Body of pancreas (tissue), 4 donors: ENCODE data around the gene DACH1. TPM values are rescaled to one million over a fixed set of nuclear protein-coding genes. Genes with fewer than 3 reads are reported as not detected.

Experiments used
- ATAC-seq: fragments of 150-250 bp; one replicate; pipeline ENCODE4 v1.9.1; 2016
- DNase-seq, 4 donors: peaks; one replicate each; pipeline ENCODE4 v3.0.0-alpha.2; 2019
- H3K27ac ChIP-seq, 4 donors: fragments of 200-600 bp; sonication (generic); 1 replicate in 3 of 4; 2 replicates in 1 of 4; pipeline versions ENCODE4 v1.5.1 to v1.6.1; 2016 to 2019; ENCODE audit warnings: mild to moderate bottlenecking in 1 of 4, mixed read lengths in 1 of 4, moderate library complexity in 1 of 4
- H3K27me3 ChIP-seq, 2 donors: fragments of 200-600 bp; sonication (generic); one replicate each; pipeline ENCODE4 v1.6.0; 2016; ENCODE audit warnings: mild to moderate bottlenecking in 1 of 2
- H3K36me3 ChIP-seq, 2 donors: fragments of 200-600 bp; sonication (generic); replicated peaks in 1 of 2; 2 replicates each; pipeline ENCODE4 v1.5.1; 2016; ENCODE audit warnings: low read depth in 2 of 2; ENCODE audit not compliant: insufficient read depth in 1 of 2
- H3K4me1 ChIP-seq: fragments of 200-600 bp; sonication (generic); one replicate; pipeline ENCODE4 v1.6.0; 2016
- H3K4me3 ChIP-seq, 2 donors: fragments of 200-600 bp; sonication (generic); 1 replicate in 1 of 2; 2 replicates in 1 of 2; pipeline ENCODE4 v1.5.1; 2016 to 2019
- H3K9me3 ChIP-seq, 3 donors: fragments of 200-600 bp; sonication (generic); 1 replicate in 2 of 3; 2 replicates in 1 of 3; pipeline ENCODE4 v1.5.1; 2016
- CTCF ChIP-seq, 7 experiments: fragments of 450-650 bp in 4 of 7; fragments of 200-600 bp in 3 of 7; sonication (generic) in 3 of 7; IDR thresholded peaks; one replicate each; pipeline ENCODE4 v1.5.1; 2016 to 2019; ENCODE audit warnings: antibody characterized with exemption in 7 of 7
- POLR2A ChIP-seq, 3 donors: fragments of 450-650 bp; IDR thresholded peaks; one replicate each; pipeline ENCODE4 v1.6.1; 2016; ENCODE audit warnings: antibody characterized with exemption in 3 of 3, mild to moderate bottlenecking in 2 of 3
- WGBS, 2 donors: methylation state at CpG; one replicate each; pipeline ENCODE4 v1.1.5; 2017; 5-methylcytosine and 5-hydroxymethylcytosine counted together
- intact Hi-C: fragments of 100-400 bp; cut with DNase I; formaldehyde crosslinking; loops from one replicate; pipeline ENCODE4 v1.15.1; 2023
- total RNA-seq, 2 donors: library from RNA; depleted of rRNA; stranded (reverse); fragments of >200 nt; gene quantifications; one replicate each; pipeline ENCODE4 v1.1.0, GENCODE V29; 2016

DACH1 gene
- total RNA-seq, 2 donors from 2014 or later, result 2.9 to 3.3 TPM

DNA sequence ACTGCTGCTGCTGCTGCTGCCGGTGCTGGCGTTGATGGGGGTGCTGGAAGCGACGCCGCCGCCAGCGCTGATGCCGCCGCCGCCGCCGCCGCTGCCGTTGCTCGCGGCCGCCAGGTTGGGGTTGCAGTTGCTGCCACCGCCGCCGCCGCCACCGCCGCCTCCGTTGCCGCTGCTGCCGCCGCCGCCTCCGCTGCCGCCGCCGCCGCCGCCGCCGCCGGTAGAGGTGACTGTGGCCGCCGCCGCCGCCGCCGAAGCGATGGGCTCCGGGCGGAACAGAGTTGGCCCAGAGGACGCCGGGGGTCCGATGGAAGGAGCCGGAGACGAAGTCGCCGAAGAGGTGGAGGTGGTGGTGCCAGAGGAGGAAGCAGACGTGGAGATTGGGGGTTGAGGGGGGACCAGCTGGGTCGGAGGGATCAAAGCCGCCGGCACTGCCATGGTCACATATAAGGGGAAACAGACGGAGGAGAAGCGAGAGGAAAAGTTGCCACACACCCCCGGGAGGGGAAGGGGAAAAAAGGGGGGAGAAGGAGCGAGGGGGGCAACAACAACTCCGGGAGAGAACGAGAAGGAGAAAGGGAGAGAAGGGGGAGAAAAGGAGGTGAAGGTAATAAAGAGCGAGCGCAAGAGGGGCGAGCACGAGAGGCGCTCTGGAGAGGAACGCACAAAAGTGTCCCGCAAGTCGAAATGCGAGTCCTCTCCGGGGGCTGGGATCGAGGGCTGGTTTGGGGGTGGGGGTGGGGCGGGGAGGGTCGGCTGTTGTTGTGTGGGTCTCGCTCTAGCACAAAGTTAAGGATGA lies 471 bp downstream of the DACH1 start:
- no peaks in the 10 kb centered on the region for H3K36me3 ChIP-seq
- peaks cover 16% of the 10 kb centered on the region for H3K4me1 ChIP-seq
- no peaks in the 10 kb centered on the region for H3K27me3 ChIP-seq
- TF ChIP-seq CTCF (IDR thresholded peaks at IDR 0.05) (peak in 1 of 7 experiments; percentile 22), POLR2A (IDR thresholded peaks at IDR 0.05) (no peak)
- intact Hi-C loops, result no loop called here
- H3K27ac ChIP-seq, result peak overlapping the region; percentile 35 to 75 (median 62)
- DNase-seq (peak; percentile 27 to 54 (median 41)), ATAC-seq (peak; percentile 53)
- H3K4me3 ChIP-seq, result peak overlapping the region; percentile 6 to 76
- WGBS, 2 donors, result 0 to 2% methylated on average over 39 to 69 of the region's 77 CpGs
- H3K9me3 ChIP-seq, result no peaks in the 10 kb centered on the region

- Histone ChIP-seq H3K4me1 (peaks cover 16% of the 10 kb centered on the region), H3K36me3 (no peaks in the 10 kb centered on the region), H3K27ac (peak overlapping the region in 3 of 4 donors; percentile 61 to 75 (median 74)), H3K27me3 (no peaks in the 10 kb centered on the region), H3K4me3 (peak overlapping the region in 1 of 2 donors; percentile 76), H3K9me3 (no peaks in the 10 kb centered on the region)
- no peak for TF ChIP-seq CTCF (IDR thresholded peaks at IDR 0.05)
- TF ChIP-seq POLR2A (IDR thresholded peaks at IDR 0.05), result no peak
- DNase-seq, result peak in 1 of 4 donors; percentile 18
- 1 to 8% methylated on average over 2 to 21 of the region's 21 CpGs for WGBS, 2 donors
- ATAC-seq, result no peak
- intact Hi-C loops, result no loop called here
These were observed 1.1 kb downstream of the DACH1 start for GRCh38 chr13:71865874-71866334.

DNA sequence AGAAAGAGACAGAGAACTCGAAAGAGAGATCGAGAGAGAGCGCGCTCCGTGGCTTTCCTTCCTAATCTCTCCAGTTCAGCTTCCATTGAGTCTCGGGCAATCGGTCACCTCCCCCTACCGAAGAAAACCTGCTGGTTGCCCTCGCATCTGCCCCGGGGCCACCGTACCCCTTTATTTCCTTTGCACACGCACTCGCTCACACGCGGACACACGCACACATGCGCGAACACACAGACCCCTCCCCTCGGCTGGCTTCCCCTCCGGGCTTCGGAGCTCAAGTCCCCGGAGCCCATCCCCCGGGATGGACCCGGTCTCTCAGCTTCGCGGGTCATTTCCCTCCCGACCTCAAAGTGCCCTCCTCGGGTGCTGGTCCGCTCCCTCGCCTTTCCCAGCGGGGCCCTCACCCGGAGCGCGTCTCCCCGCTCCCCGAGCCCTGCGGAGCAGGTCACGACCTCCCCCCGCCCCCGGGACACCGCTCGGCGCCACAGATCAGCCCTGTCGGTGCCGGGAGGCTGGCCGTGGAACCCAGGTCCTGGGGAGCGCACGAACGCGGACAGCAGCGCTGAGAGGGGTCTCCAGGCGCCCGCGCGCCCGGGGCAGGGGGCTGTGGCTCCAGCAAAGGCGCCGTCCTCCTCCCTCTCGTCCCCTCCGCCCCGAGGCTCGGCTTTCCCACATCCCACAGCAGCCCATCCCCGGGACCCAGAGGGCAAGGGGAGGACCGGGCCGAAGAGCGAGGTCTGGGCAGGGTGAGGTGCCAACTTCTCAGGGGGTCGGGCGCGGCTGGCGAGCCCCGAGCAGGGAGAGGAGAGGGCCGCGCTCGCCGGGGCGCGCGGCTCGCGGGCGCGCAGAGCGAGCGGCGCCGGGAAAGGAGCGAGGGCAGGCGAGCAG lies 1.8 kb downstream of the DACH1 start:
- WGBS, 2 donors, result 1% methylated on average over 29 to 82 of the region's 88 CpGs
- TF ChIP-seq CTCF (IDR thresholded peaks at IDR 0.05) (no peak), POLR2A (IDR thresholded peaks at IDR 0.05) (no peak)
- H3K27me3 ChIP-seq, result no peaks in the 10 kb centered on the region
- intact Hi-C loops, result no loop called here
- peak; percentile 24 for ATAC-seq
- DNase-seq, result peak; percentile 15 to 22 (median 16)
- H3K4me1 ChIP-seq, result peaks cover 16% of the 10 kb centered on the region
- no peaks in the 10 kb centered on the region for H3K9me3 ChIP-seq
- no peaks in the 10 kb centered on the region for H3K36me3 ChIP-seq
- H3K27ac ChIP-seq, result peak overlapping the region; percentile 10 to 75 (median 68)
- H3K4me3 ChIP-seq, result peak overlapping the region; percentile 17 to 76

GRCh38 chr13:71864094-71864985 lies 2.7 kb downstream of the DACH1 start:
- Histone ChIP-seq H3K9me3 (no peaks in the 10 kb centered on the region), H3K4me3 (peak overlapping the region; percentile 17 to 76), H3K27me3 (no peaks in the 10 kb centered on the region), H3K27ac (peak overlapping the region in 3 of 4 donors; percentile 61 to 75 (median 74)), H3K4me1 (peaks cover 16% of the 10 kb centered on the region), H3K36me3 (no peaks in the 10 kb centered on the region)
- intact Hi-C loops, result no loop called here
- 9 to 10% methylated on average over 39 of the region's 39 CpGs for WGBS, 2 donors
- TF ChIP-seq POLR2A (IDR thresholded peaks at IDR 0.05) (peak in 2 of 3 donors; percentile 32 to 33), CTCF (IDR thresholded peaks at IDR 0.05) (no peak)
- ATAC-seq (peak; percentile 49), DNase-seq (peak; percentile 36 to 64 (median 55))
